ENCODE data around the gene MYO3B.

GRCh38 chr2:170190172-170190571 lies 12.2 kb downstream of the MYO3B start:
- TF ChIP-seq CTCF (IDR thresholded peaks at IDR 0.05) (no peak), EZH2 (IDR thresholded peaks at IDR 0.05; ENCODE audit: borderline replicate concordance, insufficient read depth, low read depth, low read length, poor library complexity, severe bottlenecking) (no peak)

Data from B cell (primary cell).